HepG2 (cell line): Measurements from ENCODE around the gene NABP2. TPM values are rescaled to one million over a fixed set of nuclear protein-coding genes. Genes with fewer than 3 reads are reported as not detected.
A peak's percentile ranks its signal among the peaks of the same experiment; 100 is the strongest.

Experiments used
- FOXA1 ChIP-seq, 2 experiments: fragments of 450-650 bp in 1 of 2; sonication (generic) in 1 of 2; formaldehyde crosslinking in 1 of 2; IDR thresholded peaks; 2 replicates each; pipeline versions ENCODE4 v1.4.0 to v1.6.1; 2016 to 2020; ENCODE audit warnings: missing genetic modification reagents in 1 of 2
- HNRNPL ChIP-seq: fragments of 200-400 bp; formaldehyde crosslinking; IDR thresholded peaks from 2 replicates; pipeline ENCODE4 v1.6.1; 2017; ENCODE audit warnings: mild to moderate bottlenecking, low read depth, low read length
- KLF16 ChIP-seq, 2 experiments: sonication (generic) in 1 of 2; formaldehyde crosslinking in 1 of 2; IDR thresholded peaks; 2 replicates each; pipeline versions ENCODE4 v1.6.1 to v1.8.0; 2016 to 2023; ENCODE audit warnings: missing genetic modification reagents in 2 of 2, missing compliant biosample characterization in 1 of 2
- MEIS2 ChIP-seq: sonication (generic); formaldehyde crosslinking; IDR thresholded peaks from 2 replicates; pipeline ENCODE4 v1.9.0; 2021; ENCODE audit warnings: mild to moderate bottlenecking, missing genetic modification reagents
- MYNN ChIP-seq: sonication (generic); formaldehyde crosslinking; IDR thresholded peaks from 2 replicates; pipeline ENCODE4 v1.4.0; 2020; ENCODE audit warnings: mild to moderate bottlenecking, low read depth, missing genetic modification reagents
- NCOA5 ChIP-seq: sonication (generic); formaldehyde crosslinking; IDR thresholded peaks from 2 replicates; pipeline ENCODE4 v1.4.0; 2020; ENCODE audit warnings: missing genetic modification reagents
- PAF1 ChIP-seq: IDR thresholded peaks from 2 replicates; pipeline ENCODE4 v1.6.1; 2016; ENCODE audit warnings: missing genetic modification reagents, missing compliant biosample characterization
- PHF5A ChIP-seq: IDR thresholded peaks from one replicate; pipeline ENCODE4 v1.6.1; 2018; ENCODE audit warnings: low read depth, missing genetic modification reagents; ENCODE audit not compliant: unreplicated experiment
- SP140L ChIP-seq: sonication (generic); formaldehyde crosslinking; IDR thresholded peaks from 2 replicates; pipeline ENCODE4 v1.4.0; 2020; ENCODE audit warnings: missing genetic modification reagents, borderline replicate concordance
- U2AF1 ChIP-seq: fragments of 200-400 bp; formaldehyde crosslinking; optimal IDR thresholded peaks from 2 replicates; pipeline ENCODE3; 2017; ENCODE audit warnings: mild to moderate bottlenecking, low read depth, low read length
- ZNF678 ChIP-seq: sonication (generic); formaldehyde crosslinking; IDR thresholded peaks from 2 replicates; pipeline ENCODE4 v1.4.0; 2020; ENCODE audit warnings: mild to moderate bottlenecking, missing genetic modification reagents
- polyA plus RNA-seq, 8 experiments: library from polyadenylated mRNA; depleted of rRNA in 3 of 8; stranded (reverse) in 7 of 8; unstranded in 1 of 8; fragments of >200 nt; fragmentation: Illumina TruSeq in 4 of 8; extraction: Trizol in 4 of 8; gene quantifications; 2 replicates each; pipeline versions ENCODE4 v1.2.1 to v1.2.3, GENCODE V29; 2011 to 2016; ENCODE audit warnings: low read depth in 4 of 8, missing spikeins in 1 of 8, mixed read lengths in 1 of 8; ENCODE audit not compliant: insufficient read depth in 1 of 8
- total RNA-seq, 5 experiments: library from RNA; depleted of rRNA; stranded (reverse); fragments of >200 nt; fragmentation: Illumina TruSeq; extraction: Trizol; gene quantifications; 2 replicates each; pipeline ENCODE4 v1.2.3, GENCODE V29; 2016; ENCODE audit warnings: low read depth in 1 of 5
- TF ChIP-seq, protein P1 (sequence below): sonication (generic); formaldehyde crosslinking; IDR thresholded peaks from 2 replicates; pipeline ENCODE4 v1.9.0; 2022; ENCODE audit warnings: low read depth, missing genetic modification reagents
- TF ChIP-seq, protein P2 (sequence below): sonication (generic); formaldehyde crosslinking; IDR thresholded peaks from 2 replicates; pipeline ENCODE4 v1.8.0; 2022; ENCODE audit warnings: mild to moderate bottlenecking, missing genetic modification reagents; ENCODE audit not compliant: insufficient replicate concordance
- TF ChIP-seq, protein P3 (sequence below): sonication (generic); formaldehyde crosslinking; IDR thresholded peaks from 2 replicates; pipeline ENCODE4 v1.4.0; 2020; ENCODE audit warnings: missing genetic modification reagents
- TF ChIP-seq, protein P4 (sequence below): sonication (generic); formaldehyde crosslinking; IDR thresholded peaks from 2 replicates; pipeline ENCODE4 v1.9.0; 2021; ENCODE audit warnings: mild to moderate bottlenecking, missing genetic modification reagents

The NABP2 gene
- total and polyA plus RNA-seq, 2 of the 13 experiments (the other 11 are each of a cell fraction or from before 2014, with no cell fraction given), result 33.2 to 35.5 TPM

DNA sequence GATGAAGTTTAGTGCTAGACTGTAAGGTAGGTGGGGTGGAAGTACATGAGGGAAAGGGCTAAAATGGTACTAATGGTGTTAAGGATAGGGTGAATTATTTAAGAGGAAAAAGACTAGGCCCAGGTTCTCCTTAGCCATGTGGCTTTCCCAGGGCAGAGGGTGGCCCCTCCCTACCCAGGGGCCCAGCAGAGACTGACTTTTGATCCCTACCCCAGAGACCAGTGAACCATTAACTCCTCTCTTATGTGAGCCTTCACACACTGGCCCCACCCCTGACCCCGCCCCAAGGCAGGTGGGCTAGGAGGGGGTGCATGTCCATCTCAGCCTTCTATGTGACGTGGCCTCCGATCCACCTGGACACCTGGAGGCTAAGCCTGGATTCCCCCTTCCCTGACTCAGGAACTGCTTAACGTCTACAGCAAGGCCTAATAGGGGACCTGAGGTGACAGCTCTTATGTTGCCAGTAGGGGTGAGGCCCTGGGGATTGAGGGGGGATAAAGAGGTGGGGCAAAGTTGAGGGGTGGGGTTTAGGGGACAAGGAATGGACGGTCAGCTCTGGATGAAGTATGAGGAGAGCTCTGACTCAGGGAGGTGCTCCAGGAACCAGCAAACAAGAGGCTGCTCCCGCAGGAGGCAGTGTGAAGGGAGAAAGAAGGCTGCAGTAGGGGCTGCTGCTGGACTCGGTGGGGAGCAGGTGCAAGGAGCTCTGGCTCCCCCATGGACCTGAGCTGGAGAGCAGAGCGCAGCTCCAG is 6.5 kb downstream of the NABP2 start (continued):
- TF ChIP-seq HNRNPL, result no peak
- TF ChIP-seq FOXA1 (IDR thresholded peaks at IDR 0.05), result no peak
- no peak for TF ChIP-seq FOXA1 (CRISPR knock-in tag; IDR thresholded peaks at IDR 0.05)
- no peak for TF ChIP-seq MYNN
- no peak for TF ChIP-seq ZNF678 (CRISPR knock-in tag)
- peak; percentile 78 for TF ChIP-seq PHF5A (CRISPR knock-in tag)
- TF ChIP-seq KLF16 (CRISPR knock-in tag; IDR thresholded peaks at IDR 0.05), result peak in 1 of 2 experiments; percentile 78; a peak in 2 of 4 replicates
- no peak for TF ChIP-seq NCOA5 (CRISPR knock-in tag)
- TF ChIP-seq, protein P1, sequence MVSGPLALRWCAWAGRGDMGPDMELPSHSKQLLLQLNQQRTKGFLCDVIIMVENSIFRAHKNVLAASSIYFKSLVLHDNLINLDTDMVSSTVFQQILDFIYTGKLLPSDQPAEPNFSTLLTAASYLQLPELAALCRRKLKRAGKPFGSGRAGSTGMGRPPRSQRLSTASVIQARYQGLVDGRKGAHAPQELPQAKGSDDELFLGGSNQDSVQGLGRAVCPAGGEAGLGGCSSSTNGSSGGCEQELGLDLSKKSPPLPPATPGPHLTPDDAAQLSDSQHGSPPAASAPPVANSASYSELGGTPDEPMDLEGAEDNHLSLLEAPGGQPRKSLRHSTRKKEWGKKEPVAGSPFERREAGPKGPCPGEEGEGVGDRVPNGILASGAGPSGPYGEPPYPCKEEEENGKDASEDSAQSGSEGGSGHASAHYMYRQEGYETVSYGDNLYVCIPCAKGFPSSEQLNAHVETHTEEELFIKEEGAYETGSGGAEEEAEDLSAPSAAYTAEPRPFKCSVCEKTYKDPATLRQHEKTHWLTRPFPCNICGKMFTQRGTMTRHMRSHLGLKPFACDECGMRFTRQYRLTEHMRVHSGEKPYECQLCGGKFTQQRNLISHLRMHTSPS (CRISPR knock-in tag), result no peak
- 0 out of 2 replicates have a peak, but pooled peaks have one; percentile 43 for TF ChIP-seq MEIS2 (CRISPR knock-in tag)
- TF ChIP-seq U2AF1, result no peak
- TF ChIP-seq, protein P2, sequence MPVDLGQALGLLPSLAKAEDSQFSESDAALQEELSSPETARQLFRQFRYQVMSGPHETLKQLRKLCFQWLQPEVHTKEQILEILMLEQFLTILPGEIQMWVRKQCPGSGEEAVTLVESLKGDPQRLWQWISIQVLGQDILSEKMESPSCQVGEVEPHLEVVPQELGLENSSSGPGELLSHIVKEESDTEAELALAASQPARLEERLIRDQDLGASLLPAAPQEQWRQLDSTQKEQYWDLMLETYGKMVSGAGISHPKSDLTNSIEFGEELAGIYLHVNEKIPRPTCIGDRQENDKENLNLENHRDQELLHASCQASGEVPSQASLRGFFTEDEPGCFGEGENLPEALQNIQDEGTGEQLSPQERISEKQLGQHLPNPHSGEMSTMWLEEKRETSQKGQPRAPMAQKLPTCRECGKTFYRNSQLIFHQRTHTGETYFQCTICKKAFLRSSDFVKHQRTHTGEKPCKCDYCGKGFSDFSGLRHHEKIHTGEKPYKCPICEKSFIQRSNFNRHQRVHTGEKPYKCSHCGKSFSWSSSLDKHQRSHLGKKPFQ (CRISPR knock-in tag), result no peak
- TF ChIP-seq, protein P3, sequence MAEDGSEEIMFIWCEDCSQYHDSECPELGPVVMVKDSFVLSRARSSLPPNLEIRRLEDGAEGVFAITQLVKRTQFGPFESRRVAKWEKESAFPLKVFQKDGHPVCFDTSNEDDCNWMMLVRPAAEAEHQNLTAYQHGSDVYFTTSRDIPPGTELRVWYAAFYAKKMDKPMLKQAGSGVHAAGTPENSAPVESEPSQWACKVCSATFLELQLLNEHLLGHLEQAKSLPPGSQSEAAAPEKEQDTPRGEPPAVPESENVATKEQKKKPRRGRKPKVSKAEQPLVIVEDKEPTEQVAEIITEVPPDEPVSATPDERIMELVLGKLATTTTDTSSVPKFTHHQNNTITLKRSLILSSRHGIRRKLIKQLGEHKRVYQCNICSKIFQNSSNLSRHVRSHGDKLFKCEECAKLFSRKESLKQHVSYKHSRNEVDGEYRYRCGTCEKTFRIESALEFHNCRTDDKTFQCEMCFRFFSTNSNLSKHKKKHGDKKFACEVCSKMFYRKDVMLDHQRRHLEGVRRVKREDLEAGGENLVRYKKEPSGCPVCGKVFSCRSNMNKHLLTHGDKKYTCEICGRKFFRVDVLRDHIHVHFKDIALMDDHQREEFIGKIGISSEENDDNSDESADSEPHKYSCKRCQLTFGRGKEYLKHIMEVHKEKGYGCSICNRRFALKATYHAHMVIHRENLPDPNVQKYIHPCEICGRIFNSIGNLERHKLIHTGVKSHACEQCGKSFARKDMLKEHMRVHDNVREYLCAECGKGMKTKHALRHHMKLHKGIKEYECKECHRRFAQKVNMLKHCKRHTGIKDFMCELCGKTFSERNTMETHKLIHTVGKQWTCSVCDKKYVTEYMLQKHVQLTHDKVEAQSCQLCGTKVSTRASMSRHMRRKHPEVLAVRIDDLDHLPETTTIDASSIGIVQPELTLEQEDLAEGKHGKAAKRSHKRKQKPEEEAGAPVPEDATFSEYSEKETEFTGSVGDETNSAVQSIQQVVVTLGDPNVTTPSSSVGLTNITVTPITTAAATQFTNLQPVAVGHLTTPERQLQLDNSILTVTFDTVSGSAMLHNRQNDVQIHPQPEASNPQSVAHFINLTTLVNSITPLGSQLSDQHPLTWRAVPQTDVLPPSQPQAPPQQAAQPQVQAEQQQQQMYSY (CRISPR knock-in tag), result no peak
- TF ChIP-seq, protein P4, sequence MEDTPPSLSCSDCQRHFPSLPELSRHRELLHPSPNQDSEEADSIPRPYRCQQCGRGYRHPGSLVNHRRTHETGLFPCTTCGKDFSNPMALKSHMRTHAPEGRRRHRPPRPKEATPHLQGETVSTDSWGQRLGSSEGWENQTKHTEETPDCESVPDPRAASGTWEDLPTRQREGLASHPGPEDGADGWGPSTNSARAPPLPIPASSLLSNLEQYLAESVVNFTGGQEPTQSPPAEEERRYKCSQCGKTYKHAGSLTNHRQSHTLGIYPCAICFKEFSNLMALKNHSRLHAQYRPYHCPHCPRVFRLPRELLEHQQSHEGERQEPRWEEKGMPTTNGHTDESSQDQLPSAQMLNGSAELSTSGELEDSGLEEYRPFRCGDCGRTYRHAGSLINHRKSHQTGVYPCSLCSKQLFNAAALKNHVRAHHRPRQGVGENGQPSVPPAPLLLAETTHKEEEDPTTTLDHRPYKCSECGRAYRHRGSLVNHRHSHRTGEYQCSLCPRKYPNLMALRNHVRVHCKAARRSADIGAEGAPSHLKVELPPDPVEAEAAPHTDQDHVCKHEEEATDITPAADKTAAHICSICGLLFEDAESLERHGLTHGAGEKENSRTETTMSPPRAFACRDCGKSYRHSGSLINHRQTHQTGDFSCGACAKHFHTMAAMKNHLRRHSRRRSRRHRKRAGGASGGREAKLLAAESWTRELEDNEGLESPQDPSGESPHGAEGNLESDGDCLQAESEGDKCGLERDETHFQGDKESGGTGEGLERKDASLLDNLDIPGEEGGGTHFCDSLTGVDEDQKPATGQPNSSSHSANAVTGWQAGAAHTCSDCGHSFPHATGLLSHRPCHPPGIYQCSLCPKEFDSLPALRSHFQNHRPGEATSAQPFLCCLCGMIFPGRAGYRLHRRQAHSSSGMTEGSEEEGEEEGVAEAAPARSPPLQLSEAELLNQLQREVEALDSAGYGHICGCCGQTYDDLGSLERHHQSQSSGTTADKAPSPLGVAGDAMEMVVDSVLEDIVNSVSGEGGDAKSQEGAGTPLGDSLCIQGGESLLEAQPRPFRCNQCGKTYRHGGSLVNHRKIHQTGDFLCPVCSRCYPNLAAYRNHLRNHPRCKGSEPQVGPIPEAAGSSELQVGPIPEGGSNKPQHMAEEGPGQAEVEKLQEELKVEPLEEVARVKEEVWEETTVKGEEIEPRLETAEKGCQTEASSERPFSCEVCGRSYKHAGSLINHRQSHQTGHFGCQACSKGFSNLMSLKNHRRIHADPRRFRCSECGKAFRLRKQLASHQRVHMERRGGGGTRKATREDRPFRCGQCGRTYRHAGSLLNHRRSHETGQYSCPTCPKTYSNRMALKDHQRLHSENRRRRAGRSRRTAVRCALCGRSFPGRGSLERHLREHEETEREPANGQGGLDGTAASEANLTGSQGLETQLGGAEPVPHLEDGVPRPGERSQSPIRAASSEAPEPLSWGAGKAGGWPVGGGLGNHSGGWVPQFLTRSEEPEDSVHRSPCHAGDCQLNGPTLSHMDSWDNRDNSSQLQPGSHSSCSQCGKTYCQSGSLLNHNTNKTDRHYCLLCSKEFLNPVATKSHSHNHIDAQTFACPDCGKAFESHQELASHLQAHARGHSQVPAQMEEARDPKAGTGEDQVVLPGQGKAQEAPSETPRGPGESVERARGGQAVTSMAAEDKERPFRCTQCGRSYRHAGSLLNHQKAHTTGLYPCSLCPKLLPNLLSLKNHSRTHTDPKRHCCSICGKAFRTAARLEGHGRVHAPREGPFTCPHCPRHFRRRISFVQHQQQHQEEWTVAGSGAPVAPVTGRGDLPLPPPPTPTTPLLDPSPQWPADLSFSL (CRISPR knock-in tag), result no peak
- no peak for TF ChIP-seq SP140L (CRISPR knock-in tag)
- no peak for TF ChIP-seq PAF1 (CRISPR knock-in tag)
